A673 (cell line): ENCODE results near the gene AKR1C8.

Experiments used
- CTCF ChIP-seq: fragments of 300-800, 200-600 bp; sonication (generic); conservative IDR thresholded peaks from 2 replicates; pipeline ENCODE4 v1.5.1; 2017; ENCODE audit warnings: low read depth, mild to moderate bottlenecking, antibody characterized with exemption, low read length, moderate library complexity, mixed read lengths
- EZH2 ChIP-seq: fragments of 200-600 bp; sonication (generic); IDR thresholded peaks from 2 replicates; pipeline ENCODE4 v1.6.1; 2017; ENCODE audit warnings: borderline replicate concordance, low read depth, mild to moderate bottlenecking, mixed read lengths, antibody characterized with exemption, low read length; ENCODE audit not compliant: poor library complexity, severe bottlenecking

- TF ChIP-seq CTCF = no peak
- no peak for TF ChIP-seq EZH2
Observed at GRCh38 chr10:5216801-5217200, 31.9 kb upstream of the AKR1C8 start.
